Activated T-helper 2 cell treated with anti-CD3 and anti-CD28 coated beads, Interferon-gamma antibody, Interleukin-2, Interleukin-4, amounts not matched to agents 10 μg/mL and 5 μg/mL and 100 μg/mL, durations not matched to agents 14 hours and 24 hours and 36 hours (primary cell): ENCODE data around the gene RILP. TPM values are rescaled to one million over a fixed set of nuclear protein-coding genes. Genes with fewer than 3 reads are reported as not detected.
A peak's percentile ranks its signal among the peaks of the same experiment; 100 is the strongest.

ENCODE experiments used
- DNase-seq: peaks from one replicate; pipeline ENCODE4 v3.0.0; 2021; ENCODE audit warnings: low spot score
- H3K27ac Mint-ChIP-seq: one replicate; pipeline ENCODE4 v1.8.0; 2021; ENCODE audit warnings: mixed read lengths
- H3K27me3 Mint-ChIP-seq: one replicate; pipeline ENCODE4 v1.8.0; 2021; ENCODE audit warnings: low read depth, mixed read lengths
- H3K36me3 Mint-ChIP-seq: one replicate; pipeline ENCODE4 v1.8.0; 2021; ENCODE audit warnings: low read depth, mixed read lengths
- H3K4me1 Mint-ChIP-seq: one replicate; pipeline ENCODE4 v1.8.0; 2021; ENCODE audit warnings: low read depth, mixed read lengths
- H3K4me3 Mint-ChIP-seq: one replicate; pipeline ENCODE4 v1.8.0; 2021; ENCODE audit warnings: low read depth, mild to moderate bottlenecking, moderate library complexity, mixed read lengths
- H3K9me3 Mint-ChIP-seq: one replicate; pipeline ENCODE4 v1.8.0; 2021; ENCODE audit warnings: mixed read lengths
- intact Hi-C: fragments of 100-400 bp; cut with micrococcal nuclease; formaldehyde crosslinking; loops from one replicate; pipeline ENCODE4 v1.15.1; 2023
- total RNA-seq: library from RNA; stranded (reverse); gene quantifications from 2 replicates; pipeline ENCODE4 v1.2.3, GENCODE V29; 2022

Gene RILP
- total RNA-seq, 1 donor from 2014 or later: 8.9 TPM

- H3K4me3 Mint-ChIP-seq: no peak overlapping the region
Measured at GRCh38 chr17:1634841-1635650, 14.6 kb downstream of the RILP start.

DNA sequence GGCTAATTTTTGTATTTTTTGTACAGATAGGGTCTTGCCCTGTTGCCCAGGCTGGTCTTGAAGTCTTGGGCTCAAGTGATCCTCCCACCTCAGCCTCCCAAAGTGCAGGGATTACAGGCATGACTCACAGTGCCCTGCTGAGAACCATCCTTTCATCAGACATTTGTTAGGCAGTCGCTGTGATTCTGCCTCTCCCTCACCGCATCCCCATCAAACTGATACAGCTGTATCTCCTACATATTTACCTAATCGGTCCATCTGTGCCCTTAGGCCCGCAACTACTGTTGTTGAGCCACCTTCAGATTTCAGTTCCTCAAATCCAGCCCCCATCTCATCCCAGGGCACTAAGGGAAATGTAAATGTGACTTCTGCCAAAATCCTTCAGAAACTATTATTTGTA is 19.0 kb downstream of the RILP start:
- Mint-ChIP-seq H3K36me3 (no peaks in the 10 kb centered on the region), H3K9me3 (no peaks in the 10 kb centered on the region), H3K4me3 (no peak overlapping the region), H3K4me1 (peaks cover 9% of the 10 kb centered on the region), H3K27ac (no peak overlapping the region), H3K27me3 (peaks cover 31% of the 10 kb centered on the region)
- intact Hi-C loops: loop anchor here (1.0 to 10.0 kb wide), 2 partner anchors 56 to 266 kb away; no protein-coding TSS in a partner anchor
- no peak for DNase-seq

More at GRCh38 chr17:1634841-1635650, 14.6 kb downstream of the RILP start:
- Mint-ChIP-seq H3K36me3 (no peaks in the 10 kb centered on the region), H3K4me1 (peaks cover 3% of the 10 kb centered on the region), H3K27me3 (peaks cover 10% of the 10 kb centered on the region), H3K9me3 (no peaks in the 10 kb centered on the region), H3K27ac (no peak overlapping the region)
- intact Hi-C loops: loop anchor here (10.0 kb wide), 1 partner anchor 270 kb away; no protein-coding TSS in a partner anchor
- DNase-seq: no peak

DNA sequence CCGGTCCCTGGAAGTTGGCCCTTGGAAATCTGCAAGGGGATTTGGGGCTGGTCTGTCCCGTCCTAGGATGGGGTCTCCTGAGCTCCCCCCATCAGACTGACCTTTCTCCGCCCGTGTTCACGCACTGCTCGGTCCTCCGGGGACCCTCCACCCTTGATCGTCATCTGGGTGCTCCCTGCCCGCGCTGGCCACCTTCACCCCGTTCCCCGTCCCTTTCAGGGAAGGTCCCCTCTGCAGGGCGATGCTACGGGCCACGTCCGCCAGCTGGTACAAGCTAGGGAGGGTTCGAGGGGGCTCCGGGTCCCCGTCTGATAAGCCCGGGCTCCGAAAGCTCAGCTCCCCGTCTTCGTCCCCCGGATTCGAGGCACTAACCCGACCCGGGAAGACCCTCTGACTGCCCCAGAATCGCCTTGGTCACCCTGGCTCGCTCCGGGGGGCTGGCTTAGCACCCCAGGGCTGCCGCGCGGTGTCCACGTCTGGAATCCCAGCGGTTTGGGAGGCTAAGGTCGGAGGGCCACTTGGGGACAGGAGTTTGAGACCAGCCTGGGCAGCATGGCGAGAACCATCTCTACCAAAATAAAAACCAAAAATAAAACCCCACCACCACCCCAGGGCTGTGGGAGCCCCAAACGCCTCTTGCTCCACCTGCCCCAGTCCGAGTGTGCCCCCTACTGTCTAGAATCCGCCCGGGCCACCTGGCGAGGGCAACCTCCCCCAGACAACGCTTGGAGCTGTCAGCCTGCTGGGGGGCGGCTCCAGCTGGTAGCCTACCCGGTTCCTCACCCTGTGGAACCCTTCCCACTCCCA is 20.0 kb downstream of the RILP start:
- H3K27me3 Mint-ChIP-seq: peaks cover 35% of the 10 kb centered on the region
- no peaks in the 10 kb centered on the region for H3K36me3 Mint-ChIP-seq
- peak overlapping the region; percentile 49 for H3K27ac Mint-ChIP-seq
- DNase-seq: peak; percentile 59
- peak overlapping the region; percentile 87 for H3K4me3 Mint-ChIP-seq
- H3K9me3 Mint-ChIP-seq: no peaks in the 10 kb centered on the region
- intact Hi-C loops: loop anchor here (1.0 to 10.0 kb wide), 5 partner anchors 55 to 355 kb away; partner anchors contain the start of genes BHLHA9, INPP5K and TRARG1
- H3K4me1 Mint-ChIP-seq: peaks cover 9% of the 10 kb centered on the region

- peak; percentile 82 for DNase-seq
- Mint-ChIP-seq H3K27me3 (peaks cover 35% of the 10 kb centered on the region), H3K9me3 (no peaks in the 10 kb centered on the region), H3K27ac (peak overlapping the region; percentile 68), H3K36me3 (no peaks in the 10 kb centered on the region), H3K4me3 (peak overlapping the region; percentile 87), H3K4me1 (peaks cover 9% of the 10 kb centered on the region)
- intact Hi-C loops: loop anchor here (1.0 to 10.0 kb wide), 4 partner anchors 22 to 354 kb away; partner anchors contain the start of genes BHLHA9, INPP5K and TRARG1
Measured at GRCh38 chr17:1628856-1629503, 20.7 kb downstream of the RILP start.

- DNase-seq: peak; percentile 69
- H3K9me3 Mint-ChIP-seq: no peaks in the 10 kb centered on the region
- H3K4me1 Mint-ChIP-seq: peaks cover 9% of the 10 kb centered on the region
- peak within 1 kb of the TSS; percentile 68 for H3K27ac Mint-ChIP-seq
- H3K27me3 Mint-ChIP-seq: peaks cover 35% of the 10 kb centered on the region
- H3K4me3 Mint-ChIP-seq: peak within 1 kb of the TSS; percentile 87
- no peaks in the 10 kb centered on the region for H3K36me3 Mint-ChIP-seq
- intact Hi-C loops: loop anchor here (1.0 to 10.0 kb wide), 3 partner anchors 21 to 353 kb away; partner anchors contain the start of genes BHLHA9 and TRARG1
Measured at GRCh38 chr17:1627982-1628855, 21.4 kb downstream of the RILP start, which contains the start of gene SLC43A2. SLC43A2 (minus strand) TSS chr17:1628834; CDS start chr17:1627874, 960 bp downstream.

DNA sequence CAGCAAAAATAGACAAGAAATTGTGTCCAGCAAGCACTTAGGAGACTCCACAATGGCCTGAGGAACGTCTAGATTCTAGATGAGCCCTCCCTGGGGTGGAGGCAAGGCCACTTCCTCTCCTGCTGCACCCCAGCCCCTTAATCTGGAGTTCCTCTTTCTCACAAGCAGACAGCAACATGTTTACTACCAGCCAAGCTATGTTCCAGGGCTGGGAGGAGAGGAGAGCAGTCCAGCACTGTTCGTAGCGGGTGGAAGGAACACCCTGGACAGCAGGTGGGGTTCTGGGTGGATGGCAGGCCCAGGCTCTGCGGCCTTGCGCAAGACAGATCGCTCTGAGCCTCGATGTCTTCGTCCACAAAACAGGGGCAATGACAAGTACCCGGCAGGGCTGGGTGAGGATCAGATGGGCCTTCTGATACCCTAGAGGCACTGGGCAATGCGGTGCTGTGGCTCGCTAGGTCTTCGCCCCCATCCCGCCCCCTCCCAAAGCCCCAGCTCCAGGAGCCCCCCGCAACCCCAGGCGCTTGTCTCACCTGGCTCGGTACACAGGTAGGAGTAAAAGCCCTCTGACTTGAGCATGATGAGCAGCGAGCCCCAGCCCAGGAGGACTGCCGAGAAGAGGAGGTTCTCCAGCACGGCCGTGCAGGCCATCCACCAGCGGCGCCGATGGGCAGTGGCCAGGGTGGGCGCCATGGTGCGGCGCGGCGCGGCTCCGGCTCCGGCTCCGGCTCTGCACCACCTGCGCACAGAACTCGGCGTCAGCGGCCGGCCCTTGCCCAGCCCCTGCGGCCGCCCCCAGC is 22.3 kb downstream of the RILP start:
- Mint-ChIP-seq H3K27ac (no peak overlapping the region), H3K4me3 (peak overlapping the region; percentile 69), H3K36me3 (no peaks in the 10 kb centered on the region), H3K9me3 (no peaks in the 10 kb centered on the region), H3K27me3 (peaks cover 35% of the 10 kb centered on the region), H3K4me1 (peaks cover 9% of the 10 kb centered on the region)
- no peak for DNase-seq
- intact Hi-C loops: loop anchor here (10.0 kb wide), 1 partner anchor 353 kb away; the partner anchor contains the start of genes BHLHA9 and TRARG1

- no peaks in the 10 kb centered on the region for H3K9me3 Mint-ChIP-seq
- no peak for DNase-seq
- no peaks in the 10 kb centered on the region for H3K36me3 Mint-ChIP-seq
- no peak overlapping the region for H3K27ac Mint-ChIP-seq
- peaks cover 31% of the 10 kb centered on the region for H3K27me3 Mint-ChIP-seq
- H3K4me3 Mint-ChIP-seq: no peak overlapping the region
- intact Hi-C loops: loop anchor here (10.0 kb wide), 1 partner anchor 352 kb away; the partner anchor contains the start of genes BHLHA9 and TRARG1
- peaks cover 9% of the 10 kb centered on the region for H3K4me1 Mint-ChIP-seq
Measured at GRCh38 chr17:1626333-1626732, 23.3 kb downstream of the RILP start.

GRCh38 chr17:1625581-1625980 is 24.1 kb downstream of the RILP start:
- intact Hi-C loops: loop anchor here (10.0 kb wide), 1 partner anchor 351 kb away; the partner anchor contains the start of genes BHLHA9 and TRARG1
- Mint-ChIP-seq H3K9me3 (no peaks in the 10 kb centered on the region), H3K27me3 (peaks cover 28% of the 10 kb centered on the region), H3K27ac (no peak overlapping the region), H3K4me3 (no peak overlapping the region), H3K4me1 (peaks cover 9% of the 10 kb centered on the region), H3K36me3 (no peaks in the 10 kb centered on the region)
- no peak for DNase-seq

DNA sequence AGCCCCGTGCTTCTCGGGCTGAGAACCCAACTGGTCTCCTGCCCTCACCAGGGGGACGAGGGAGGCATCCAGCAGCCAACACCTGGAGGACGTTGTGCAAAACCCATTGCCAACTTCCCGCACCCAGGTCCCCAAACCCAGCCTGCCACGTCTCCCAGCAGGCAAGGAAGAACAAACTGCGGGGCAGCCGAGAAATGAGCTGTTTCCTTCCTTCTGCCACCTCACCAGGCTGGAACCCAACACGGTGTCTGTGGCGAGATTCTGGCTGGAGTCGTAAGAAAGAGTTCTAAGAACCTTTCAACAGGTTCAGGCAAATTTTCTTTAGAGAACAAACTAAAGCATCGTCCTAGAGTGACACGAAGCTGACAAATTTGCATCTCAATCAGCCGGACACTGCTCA is 24.6 kb downstream of the RILP start:
- H3K9me3 Mint-ChIP-seq: no peaks in the 10 kb centered on the region
- no peak overlapping the region for H3K4me3 Mint-ChIP-seq
- H3K36me3 Mint-ChIP-seq: no peaks in the 10 kb centered on the region
- no peak overlapping the region for H3K27ac Mint-ChIP-seq
- no peak for DNase-seq
- peaks cover 6% of the 10 kb centered on the region for H3K4me1 Mint-ChIP-seq
- intact Hi-C loops: loop anchor here (10.0 kb wide), 1 partner anchor 350 kb away; the partner anchor contains the start of genes BHLHA9 and TRARG1
- peaks cover 25% of the 10 kb centered on the region for H3K27me3 Mint-ChIP-seq

DNA sequence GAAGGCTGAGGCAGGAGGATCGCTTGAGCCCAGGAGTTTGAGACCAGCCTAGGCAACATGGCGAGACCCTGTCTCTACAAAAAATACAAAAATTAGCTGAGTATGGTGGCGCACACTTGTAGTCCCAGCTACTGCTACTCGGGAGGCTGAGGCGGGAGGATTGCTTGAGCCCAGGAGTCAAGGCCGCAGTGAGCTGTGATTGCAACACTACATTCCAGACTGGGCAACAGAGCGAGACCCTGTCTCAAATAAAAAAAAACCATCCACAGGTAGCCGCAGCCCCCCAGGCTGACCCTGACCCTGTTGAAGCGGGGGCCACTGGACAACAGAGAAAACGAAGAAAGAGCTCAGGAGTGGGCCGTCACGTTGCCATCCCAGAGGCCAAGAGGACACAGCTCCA is 25.0 kb downstream of the RILP start:
- Mint-ChIP-seq H3K9me3 (no peaks in the 10 kb centered on the region), H3K4me1 (peaks cover 5% of the 10 kb centered on the region), H3K27ac (no peak overlapping the region), H3K36me3 (no peaks in the 10 kb centered on the region), H3K4me3 (no peak overlapping the region), H3K27me3 (peaks cover 24% of the 10 kb centered on the region)
- intact Hi-C loops: loop anchor here (10.0 kb wide), 1 partner anchor 350 kb away; the partner anchor contains the start of genes BHLHA9 and TRARG1
- DNase-seq: no peak
